ENCODE results near the gene RXRA. TPM values are rescaled to one million over a fixed set of nuclear protein-coding genes. Genes with fewer than 3 reads are reported as not detected.

RXRA gene
- total and polyA plus RNA-seq, 2 of the 4 experiments (the other 2 are of a cell fraction): 7.5 to 17.9 TPM

GRCh38 chr9:134468358-134468757, 142.1 kb downstream of the RXRA start:
- Histone ChIP-seq H3K4ac (ENCODE audit: low read depth, low read length) (no peak overlapping the region), H2BK20ac (ENCODE audit: low read depth, low read length) (no peak overlapping the region), H3K27ac (ENCODE audit: insufficient read depth, low read length) (no peak overlapping the region), H3K23ac (ENCODE audit: low read depth, low read length) (no peak overlapping the region), H4K8ac (ENCODE audit: low read depth in 2 of 2, low read length in 2 of 2) (no peak overlapping the region), H4K5ac (ENCODE audit: low read depth, low read length) (no peak overlapping the region), H3K56ac (ENCODE audit: extremely low read depth, insufficient read depth, low read length) (no peak overlapping the region), H2BK15ac (ENCODE audit: low read depth, low read length) (no peak overlapping the region), H2BK120ac (ENCODE audit: low read depth, low read length) (no peak overlapping the region), H4K20me1 (ENCODE audit: insufficient read depth, low read length) (no peaks in the 10 kb centered on the region), H3K36me3 (ENCODE audit: control insufficient read depth, insufficient read depth, low read length) (no peaks in the 10 kb centered on the region), H2AK9ac (replicated peaks; ENCODE audit: low read depth, low read length, poor library complexity) (peak overlapping the region; percentile 63), H3K4me3 (ENCODE audit: insufficient read depth, low read depth, low read length) (no peak overlapping the region), H3K27me3 (ENCODE audit: control insufficient read depth, insufficient read depth, low read length) (no peaks in the 10 kb centered on the region), H3K79me1 (ENCODE audit: low read depth in 1 of 2, low read length in 2 of 2) (no peaks in the 10 kb centered on the region), H3K9me1 (ENCODE audit: insufficient read depth, low read length) (no peaks in the 10 kb centered on the region), H2AK5ac (ENCODE audit: low read depth, low read length) (no peak overlapping the region), H2BK5ac (ENCODE audit: low read depth, low read length, poor library complexity, severe bottlenecking) (no peak overlapping the region), H3K4me2 (ENCODE audit: low read depth, low read length) (no peak overlapping the region), H3K18ac (ENCODE audit: low read depth, low read length) (no peak overlapping the region), H3K14ac (replicated peaks; ENCODE audit: low read depth, low read length) (no peak overlapping the region), H3K4me1 (ENCODE audit: control insufficient read depth, insufficient read depth, low read length) (peaks cover 4% of the 10 kb centered on the region; the same call in 1 of the 2 replicates), H3K9ac (ENCODE audit: low read depth, low read length) (no peak overlapping the region), H3K9me3 (ENCODE audit: control insufficient read depth, insufficient read depth, low read length) (no peaks in the 10 kb centered on the region), H4K91ac (ENCODE audit: insufficient read depth, low read depth, low read length) (no peak overlapping the region), H2AFZ (replicated peaks; ENCODE audit: low read length, poor library complexity) (no peak overlapping the region)
- intact Hi-C loops (cut with micrococcal nuclease): no loop called here
- POLR2A ChIA-PET (ENCODE audit: unreplicated experiment): no interaction called here
- dilution Hi-C loops (cut with HindIII; ENCODE audit: low sequenced_read_pairs, unreplicated experiment): no loop called here
- BruUV-seq (replicated peaks): no TSS peak
- 87% methylated on average over 4 of the region's 9 CpGs; no CpG with 5 or more reads in 1 of the 2 experiments for WGBS, 2 experiments (ENCODE audit: extremely low coverage in 2 of 2, insufficient read length in 1 of 2)
- DNase-seq (no peak), ATAC-seq (ENCODE audit: low read depth) (no peak)
- CTCF ChIA-PET: no interaction called here
- in situ Hi-C loops (cut with MboI; ENCODE audit: low sequenced_read_pairs): no loop called here
- no peak for TF ChIP-seq RCOR1 (IDR thresholded peaks at IDR 0.05; ENCODE audit: insufficient replicate concordance, low read length)
- TF ChIP-seq FOS (IDR thresholded peaks at IDR 0.05; ENCODE audit: low read depth, low read length): no peak
- TF ChIP-seq SMC3 (IDR thresholded peaks at IDR 0.05; ENCODE audit: low read depth, low read length): no peak
